Mesothelial cell of epicardium (in vitro differentiated cells): ENCODE data around the gene PKNOX2. TPM values are rescaled to one million over a fixed set of nuclear protein-coding genes. Genes with fewer than 3 reads are reported as not detected.

Experiments used
- DNase-seq, 2 experiments: peaks; one replicate each; pipeline ENCODE4 v3.0.0; 2021; ENCODE audit warnings: low spot score in 2 of 2; ENCODE audit not compliant: unreplicated experiment in 2 of 2
- H3K27ac Mint-ChIP-seq: 2 replicates; pipeline ENCODE4 v1.8.0; 2021; ENCODE audit warnings: mixed read lengths
- H3K27me3 Mint-ChIP-seq: 2 replicates; pipeline ENCODE4 v1.8.0; 2021; ENCODE audit warnings: low read depth, mixed read lengths
- H3K36me3 Mint-ChIP-seq: 2 replicates; pipeline ENCODE4 v1.8.0; 2021; ENCODE audit warnings: mixed read lengths
- H3K4me1 Mint-ChIP-seq: 2 replicates; pipeline ENCODE4 v1.8.0; 2021; ENCODE audit warnings: mixed read lengths
- H3K4me3 Mint-ChIP-seq: 2 replicates; pipeline ENCODE4 v1.8.0; 2021; ENCODE audit warnings: mild to moderate bottlenecking, moderate library complexity, mixed read lengths
- H3K9me3 Mint-ChIP-seq: 2 replicates; pipeline ENCODE4 v1.8.0; 2021; ENCODE audit warnings: mixed read lengths
- CTCF ChIP-seq: fragments of 200-600 bp; sonication (generic); IDR thresholded peaks from one replicate; pipeline ENCODE4 v1.5.0; 2021; ENCODE audit warnings: antibody characterized with exemption; ENCODE audit not compliant: unreplicated experiment
- total RNA-seq: library from RNA; stranded (reverse); gene quantifications from 3 replicates; pipeline ENCODE4 v1.2.1, GENCODE V29; 2021

PKNOX2 gene
- total RNA-seq, 1 donor from 2014 or later, result 22.2 TPM

- Mint-ChIP-seq H3K9me3 (no peaks in the 10 kb centered on the region), H3K27ac (no peak overlapping the region), H3K27me3 (no peaks in the 10 kb centered on the region), H3K4me1 (peaks cover 6% of the 10 kb centered on the region), H3K36me3 (no peaks in the 10 kb centered on the region), H3K4me3 (no peak overlapping the region)
- no peak for TF ChIP-seq CTCF
- DNase-seq, result no peak
Observed at GRCh38 chr11:125418396-125418795, 253.8 kb downstream of the PKNOX2 start.

- no peak for TF ChIP-seq CTCF
- H3K27me3 Mint-ChIP-seq, result no peaks in the 10 kb centered on the region
- no peaks in the 10 kb centered on the region for H3K9me3 Mint-ChIP-seq
- DNase-seq, result no peak
- H3K27ac Mint-ChIP-seq, result no peak overlapping the region
- H3K4me1 Mint-ChIP-seq, result peaks cover 6% of the 10 kb centered on the region
- no peaks in the 10 kb centered on the region for H3K36me3 Mint-ChIP-seq
- H3K4me3 Mint-ChIP-seq, result no peak overlapping the region
Observed at GRCh38 chr11:125422681-125423080, 258.1 kb downstream of the PKNOX2 start.

- no peak for TF ChIP-seq CTCF
- Mint-ChIP-seq H3K9me3 (no peaks in the 10 kb centered on the region), H3K36me3 (no peaks in the 10 kb centered on the region), H3K27me3 (no peaks in the 10 kb centered on the region), H3K27ac (no peak overlapping the region), H3K4me1 (peaks cover 3% of the 10 kb centered on the region), H3K4me3 (no peak overlapping the region)
- DNase-seq, result no peak
Observed at GRCh38 chr11:125423247-125423849, 258.8 kb downstream of the PKNOX2 start.

GRCh38 chr11:125425601-125426000 is 261.1 kb downstream of the PKNOX2 start:
- Mint-ChIP-seq H3K4me1 (no peaks in the 10 kb centered on the region), H3K27ac (no peak overlapping the region)

GRCh38 chr11:125426818-125427528 is 262.4 kb downstream of the PKNOX2 start:
- Mint-ChIP-seq H3K4me1 (no peaks in the 10 kb centered on the region), H3K36me3 (no peaks in the 10 kb centered on the region), H3K27ac (no peak overlapping the region), H3K4me3 (no peak overlapping the region), H3K9me3 (no peaks in the 10 kb centered on the region), H3K27me3 (no peaks in the 10 kb centered on the region)
- TF ChIP-seq CTCF, result no peak
- no peak for DNase-seq

More at GRCh38 chr11:125425601-125426000, 261.1 kb downstream of the PKNOX2 start:
- no peaks in the 10 kb centered on the region for H3K27me3 Mint-ChIP-seq
- DNase-seq, result no peak
- no peak for TF ChIP-seq CTCF
- no peaks in the 10 kb centered on the region for H3K36me3 Mint-ChIP-seq
- no peaks in the 10 kb centered on the region for H3K9me3 Mint-ChIP-seq
- no peak overlapping the region for H3K4me3 Mint-ChIP-seq
